ENCODE data around the gene B4GALNT3. TPM values are rescaled to one million over a fixed set of nuclear protein-coding genes. Genes with fewer than 3 reads are reported as not detected.

Gene B4GALNT3
- total and polyA plus RNA-seq, 2 of the 13 experiments (the other 11 are each of a cell fraction or from before 2014, with no cell fraction given): 3.2 to 4.4 TPM

- TF ChIP-seq HOXD1 (CRISPR knock-in tag; IDR thresholded peaks at IDR 0.05): 0 out of 2 replicates have a peak, but pooled peaks have one; percentile 25
- peak; percentile 81; the same call in 1 of the 2 replicates for TF ChIP-seq ZNF772 (CRISPR knock-in tag; IDR thresholded peaks at IDR 0.05)
- peak; percentile 24; the same call in 1 of the 2 replicates for TF ChIP-seq ZSCAN5A (CRISPR knock-in tag; IDR thresholded peaks at IDR 0.05; ENCODE audit: borderline replicate concordance)
- TF ChIP-seq RFXANK (CRISPR knock-in tag; IDR thresholded peaks at IDR 0.05): no peak
- TF ChIP-seq CBX1 (IDR thresholded peaks at IDR 0.05; ENCODE audit: low read depth): no peak
- no peak for TF ChIP-seq TRIM24 (CRISPR knock-in tag; IDR thresholded peaks at IDR 0.05)
- TF ChIP-seq CTCF (CRISPR knock-in tag; IDR thresholded peaks at IDR 0.05): peak; percentile 99
- TF ChIP-seq MATR3 (CRISPR knock-in tag; IDR thresholded peaks at IDR 0.05): no peak
- TF ChIP-seq HOXA3 (CRISPR knock-in tag; IDR thresholded peaks at IDR 0.05): peak; percentile 84
- TF ChIP-seq ZNF576 (CRISPR knock-in tag; IDR thresholded peaks at IDR 0.05): peak; percentile 89; the same call in 1 of the 2 replicates
- TF ChIP-seq ZFP36 (IDR thresholded peaks at IDR 0.05; ENCODE audit: borderline replicate concordance, low read depth, low read length, partially characterized antibody): no peak
- TF ChIP-seq ZBTB26 (CRISPR knock-in tag; IDR thresholded peaks at IDR 0.05; ENCODE audit: borderline replicate concordance): no peak
- no peak for TF ChIP-seq FOXA1 (IDR thresholded peaks at IDR 0.05)
- TF ChIP-seq FOXA1 (CRISPR knock-in tag; IDR thresholded peaks at IDR 0.05): 0 out of 2 replicates have a peak, but pooled peaks have one; percentile 26
- peak; percentile 29; the same call in 1 of the 2 replicates for TF ChIP-seq SMAD3 (CRISPR knock-in tag; IDR thresholded peaks at IDR 0.05)
- no peak for TF ChIP-seq SIN3A (IDR thresholded peaks at IDR 0.05; ENCODE audit: borderline replicate concordance, low read depth, low read length)
- no peak for TF ChIP-seq ZBTB1 (CRISPR knock-in tag; IDR thresholded peaks at IDR 0.05; ENCODE audit: borderline replicate concordance)
- TF ChIP-seq NCOA2 (CRISPR knock-in tag; IDR thresholded peaks at IDR 0.05): no peak
- no peak for TF ChIP-seq ZNF547 (CRISPR knock-in tag; IDR thresholded peaks at IDR 0.05)
- peak; percentile 78 for TF ChIP-seq SALL1 (CRISPR knock-in tag; IDR thresholded peaks at IDR 0.05)
- no peak for TF ChIP-seq ZNF276 (CRISPR knock-in tag; IDR thresholded peaks at IDR 0.05; ENCODE audit: low read depth)
- TF ChIP-seq SOX13 (IDR thresholded peaks at IDR 0.05): no peak
- peak in 1 of 2 experiments; percentile 30; a peak in 1 of 4 replicates for TF ChIP-seq SOX13 (CRISPR knock-in tag; conservative IDR thresholded peaks at IDR 0.05 in 1 of 2, IDR thresholded peaks at IDR 0.05 in 1 of 2)
- peak; percentile 57; the same call in 1 of the 2 replicates for TF ChIP-seq CBFB (CRISPR knock-in tag; IDR thresholded peaks at IDR 0.05)
- TF ChIP-seq ZNF878 (CRISPR knock-in tag; IDR thresholded peaks at IDR 0.05): 0 out of 2 replicates have a peak, but pooled peaks have one; percentile 25
These were observed 110.2 kb downstream of the B4GALNT3 start (continued) for GRCh38 chr12:569803-570434.
